Measurements from ENCODE around the gene CNTLN.

CNTLN gene

DNA sequence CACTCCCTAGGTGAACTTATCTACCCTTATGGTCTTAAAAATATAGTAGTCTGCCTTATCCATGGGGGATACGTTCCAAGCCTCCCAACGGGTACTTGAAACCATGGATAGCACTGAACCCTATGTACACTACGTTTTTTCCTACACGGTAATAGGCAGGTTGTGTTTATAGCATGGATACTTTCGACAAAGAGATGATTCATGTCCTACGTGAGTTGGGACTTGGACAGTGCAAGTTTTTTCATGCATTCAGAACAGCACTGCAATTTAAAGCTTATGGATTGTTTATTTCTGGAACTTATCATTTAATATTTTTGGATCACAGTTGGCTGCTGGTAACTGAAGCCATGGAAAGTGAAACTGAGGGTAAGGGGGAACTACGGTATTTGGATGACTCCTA lies 88.1 kb downstream of the CNTLN start:
- TF ChIP-seq CTCF (IDR thresholded peaks at IDR 0.05; ENCODE audit: control insufficient read depth, extremely low read depth, insufficient read depth) = no peak
- no peak for DNase-seq (ENCODE audit: low read depth)
- no peak overlapping the region for H3K4me3 ChIP-seq (ENCODE audit: low read depth, low read length)

DNA sequence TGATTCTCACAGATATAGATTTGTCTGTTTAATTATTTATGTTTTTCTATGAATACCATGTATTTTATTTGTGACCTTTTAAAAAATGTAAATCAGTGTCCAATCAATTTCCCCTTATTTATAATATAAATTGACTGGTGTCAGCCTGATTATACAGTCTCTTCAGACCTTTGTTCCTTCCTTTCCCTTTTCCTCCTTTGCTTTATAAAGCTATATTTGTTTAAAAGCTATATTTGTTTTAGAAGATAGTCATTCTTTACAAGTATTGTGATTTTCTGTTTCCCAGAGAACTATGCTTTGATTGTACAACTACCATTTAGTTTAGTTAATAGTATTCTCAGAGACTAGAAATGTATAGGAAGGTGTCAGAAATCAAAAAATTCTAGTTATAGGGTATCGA lies 90.6 kb downstream of the CNTLN start:
- no peak for DNase-seq (ENCODE audit: low read depth)
- no peak for TF ChIP-seq CTCF (IDR thresholded peaks at IDR 0.05; ENCODE audit: control insufficient read depth, extremely low read depth, insufficient read depth)
- H3K4me3 ChIP-seq (ENCODE audit: low read depth, low read length) = no peak overlapping the region

DNA sequence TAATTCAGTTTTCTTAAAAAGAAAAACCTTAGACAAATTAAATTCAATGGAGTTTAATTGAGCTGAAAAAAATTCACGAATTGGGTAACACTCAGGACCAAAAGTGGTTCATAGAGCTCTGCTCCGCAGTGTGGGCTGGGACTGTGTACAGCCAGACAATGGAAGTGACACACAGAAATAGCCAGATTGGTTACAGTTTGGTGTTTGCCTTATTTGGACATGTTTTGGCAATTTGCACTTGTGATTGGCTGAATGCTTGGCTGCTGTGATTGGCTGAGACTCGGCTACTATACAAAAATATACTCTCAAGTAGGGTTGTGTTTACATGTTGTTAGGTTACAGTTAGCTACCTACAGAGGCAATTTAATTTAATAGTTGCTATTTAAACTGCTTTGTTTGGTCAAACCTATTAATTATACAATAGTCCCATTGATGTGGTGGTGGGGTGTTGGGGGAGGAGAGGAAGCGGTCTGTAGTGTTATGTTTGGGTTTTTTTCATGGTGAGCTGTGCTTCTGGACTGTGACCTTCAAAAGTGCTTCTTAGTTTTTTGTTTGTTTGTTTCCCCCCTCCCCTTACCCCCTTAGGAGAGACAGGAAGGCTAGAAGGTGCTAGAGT lies 95.2 kb downstream of the CNTLN start:
- no peak for DNase-seq (ENCODE audit: low read depth)
- H3K4me3 ChIP-seq (ENCODE audit: low read depth, low read length) = no peak overlapping the region
- no peak for TF ChIP-seq CTCF (IDR thresholded peaks at IDR 0.05; ENCODE audit: control insufficient read depth, extremely low read depth, insufficient read depth)

GRCh38 chr9:17230646-17231045 lies 95.8 kb downstream of the CNTLN start:
- no peak for TF ChIP-seq CTCF (IDR thresholded peaks at IDR 0.05; ENCODE audit: control insufficient read depth, extremely low read depth, insufficient read depth)
- DNase-seq (ENCODE audit: low read depth) = no peak

DNA sequence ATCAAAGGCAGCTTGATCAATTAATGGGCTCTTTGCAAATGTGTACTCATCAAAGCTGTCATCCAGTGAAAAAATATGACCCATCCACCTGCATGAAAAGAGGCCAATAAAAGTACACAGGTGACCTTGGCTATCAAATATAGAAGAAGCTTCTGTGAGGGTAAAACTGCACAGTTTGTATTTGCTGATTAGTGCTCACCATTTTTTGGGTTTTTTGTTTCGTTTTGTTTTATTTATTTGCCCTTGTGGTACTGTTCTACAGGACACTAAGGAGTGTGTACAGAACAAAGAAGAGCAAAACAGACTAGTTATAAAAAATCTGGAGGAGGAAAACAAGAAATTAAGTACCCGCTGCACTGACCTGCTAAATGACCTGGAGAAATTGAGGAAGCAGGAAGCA lies 101.3 kb downstream of the CNTLN start:
- TF ChIP-seq CTCF (IDR thresholded peaks at IDR 0.05; ENCODE audit: control insufficient read depth, extremely low read depth, insufficient read depth) = no peak
- DNase-seq (ENCODE audit: low read depth) = no peak
- H3K4me3 ChIP-seq (ENCODE audit: low read depth, low read length) = no peak overlapping the region

More at GRCh38 chr9:17230646-17231045, 95.8 kb downstream of the CNTLN start:
- no peak overlapping the region for H3K4me3 ChIP-seq (ENCODE audit: low read depth, low read length)

GRCh38 chr9:17246770-17247169 lies 111.9 kb downstream of the CNTLN start:
- H3K4me3 ChIP-seq (ENCODE audit: low read depth, low read length) = no peak overlapping the region
- no peak for DNase-seq (ENCODE audit: low read depth)
- TF ChIP-seq CTCF (IDR thresholded peaks at IDR 0.05; ENCODE audit: control insufficient read depth, extremely low read depth, insufficient read depth) = no peak

- H3K4me3 ChIP-seq (ENCODE audit: low read depth, low read length) = no peak overlapping the region
- DNase-seq (ENCODE audit: low read depth) = no peak
- TF ChIP-seq CTCF (IDR thresholded peaks at IDR 0.05; ENCODE audit: control insufficient read depth, extremely low read depth, insufficient read depth) = no peak
Observed at GRCh38 chr9:17251100-17251499, 116.3 kb downstream of the CNTLN start.

GRCh38 chr9:17268531-17269188 lies 133.8 kb downstream of the CNTLN start:
- peak overlapping the region; percentile 18; the same call in 1 of the 2 replicates for H3K4me3 ChIP-seq (ENCODE audit: low read depth, low read length)
- DNase-seq (ENCODE audit: low read depth) = peak; percentile 54
